Measurements from ENCODE around the gene LMO7.

Gene LMO7

DNA sequence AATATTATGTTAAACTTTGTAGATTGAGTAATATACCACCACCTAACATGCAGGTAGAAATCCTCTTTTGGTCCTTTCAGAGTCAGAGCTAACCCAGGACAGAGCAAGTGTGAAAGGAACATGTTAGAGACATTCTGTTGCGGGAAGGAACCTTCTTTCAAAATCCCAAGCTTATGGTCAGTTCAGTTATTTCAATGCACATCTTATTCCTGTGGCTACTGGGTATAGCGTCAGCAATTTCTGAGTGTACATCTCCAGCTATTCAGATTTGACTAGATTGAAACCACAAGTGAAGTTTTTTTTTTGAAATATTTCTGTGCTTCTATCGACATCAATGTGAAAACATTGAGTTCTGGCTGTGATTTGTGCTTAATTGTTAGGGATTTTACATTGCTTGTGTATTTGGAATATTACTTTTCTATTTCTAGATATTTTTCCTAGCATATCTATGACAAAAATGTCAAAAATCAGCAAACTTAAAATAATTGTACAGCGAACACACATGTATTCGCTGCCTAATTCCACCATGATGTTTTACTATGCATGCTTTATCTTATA is 165.3 kb downstream of the LMO7 start:
- DNase-seq, result no peak

DNA sequence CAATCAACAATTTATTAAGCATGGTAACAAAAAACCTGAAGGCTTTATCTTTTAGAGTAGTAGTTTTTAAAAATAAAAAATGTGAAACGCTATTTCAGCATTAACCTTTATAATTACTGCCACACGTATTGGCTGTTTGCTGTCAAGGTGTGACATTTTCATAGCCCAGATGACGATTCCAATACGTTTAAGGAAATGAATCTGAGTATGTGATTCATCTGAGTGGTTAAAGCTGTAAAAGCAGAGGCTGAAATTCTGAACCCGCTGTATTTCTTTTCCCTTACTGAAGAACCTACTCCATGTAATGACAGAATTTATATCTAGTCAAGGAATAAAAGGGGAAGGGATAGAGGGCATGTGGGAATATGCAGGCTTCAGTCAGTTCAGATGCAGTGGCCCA is 166.0 kb downstream of the LMO7 start:
- no peak for DNase-seq

DNA sequence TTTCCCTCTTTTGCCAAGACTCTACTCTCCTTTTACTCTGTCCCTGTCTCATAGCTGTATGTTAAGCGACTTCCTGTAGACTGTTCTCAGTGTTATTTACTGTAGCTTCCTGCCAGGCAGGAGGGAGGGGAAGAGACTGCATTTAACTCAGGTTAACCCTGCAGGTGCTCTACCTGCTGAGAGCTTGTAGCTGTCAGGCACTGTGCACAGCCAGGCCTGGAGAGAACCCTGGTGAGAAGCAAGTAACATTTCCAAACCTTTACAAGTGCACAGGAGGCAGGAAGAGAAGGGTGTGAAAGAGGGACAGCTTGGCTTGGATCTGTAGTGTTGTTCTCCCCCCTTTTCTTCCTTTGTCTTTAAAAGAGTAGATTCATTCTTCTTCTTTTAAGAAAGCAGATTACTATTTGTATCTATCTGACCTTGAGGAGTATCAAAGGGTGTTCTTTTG is 167.1 kb downstream of the LMO7 start:
- no peak for DNase-seq

DNA sequence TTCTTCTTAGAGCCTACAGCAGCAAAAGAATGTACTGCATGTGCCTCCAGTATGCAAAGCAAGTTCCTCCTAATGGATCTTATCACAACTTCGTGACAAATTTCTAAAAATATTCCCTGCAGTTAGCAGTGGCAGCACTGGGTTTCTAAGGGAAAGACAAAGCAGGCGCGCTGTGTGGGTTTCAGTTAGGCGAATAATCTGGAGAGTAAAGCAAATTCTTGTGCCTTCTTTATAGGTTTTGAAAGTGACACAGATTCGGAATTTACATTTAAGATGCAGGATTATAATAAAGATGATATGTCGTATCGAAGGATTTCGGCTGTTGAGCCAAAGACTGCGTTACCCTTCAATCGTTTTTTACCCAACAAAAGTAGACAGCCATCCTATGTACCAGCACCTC is 167.9 kb downstream of the LMO7 start:
- DNase-seq, result no peak

DNA sequence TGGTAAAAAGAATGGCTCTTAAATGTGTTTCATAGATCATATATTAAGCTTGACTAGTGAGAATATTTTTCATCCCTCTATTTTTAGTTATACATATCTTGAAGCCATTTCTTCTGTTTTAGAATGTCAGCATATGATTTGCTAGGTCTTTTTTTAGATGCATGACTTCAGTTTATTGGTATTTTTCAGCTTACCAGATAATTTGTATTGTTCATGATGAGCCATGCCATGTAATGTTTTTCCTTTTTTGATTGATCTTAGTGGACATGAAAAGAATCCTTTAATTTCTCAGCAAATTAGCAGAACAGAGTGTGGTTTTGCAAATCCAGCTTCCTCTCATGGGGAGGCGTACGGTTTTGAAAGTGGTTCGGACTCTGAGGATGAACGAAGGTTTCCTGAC is 168.5 kb downstream of the LMO7 start:
- DNase-seq, result no peak

DNA sequence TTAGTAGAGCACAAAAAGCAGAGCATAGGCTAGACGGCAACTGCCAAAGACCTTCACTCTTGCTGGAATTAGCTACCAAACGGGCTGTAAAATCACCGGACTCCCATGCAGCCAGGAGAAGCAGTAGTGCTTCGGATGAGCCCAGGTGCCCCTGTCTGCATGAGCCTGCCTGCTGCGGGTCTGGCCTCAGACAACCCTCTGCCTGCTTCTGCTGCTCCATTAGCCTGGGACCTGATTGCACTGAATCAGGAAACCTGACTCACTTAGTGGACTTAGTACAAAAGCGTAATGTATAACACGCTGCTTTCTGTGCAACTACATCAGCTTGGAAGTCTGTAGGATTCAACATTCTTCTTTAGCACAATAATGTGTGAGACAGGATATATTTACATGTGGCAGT is 170.0 kb downstream of the LMO7 start:
- DNase-seq, result no peak

DNA sequence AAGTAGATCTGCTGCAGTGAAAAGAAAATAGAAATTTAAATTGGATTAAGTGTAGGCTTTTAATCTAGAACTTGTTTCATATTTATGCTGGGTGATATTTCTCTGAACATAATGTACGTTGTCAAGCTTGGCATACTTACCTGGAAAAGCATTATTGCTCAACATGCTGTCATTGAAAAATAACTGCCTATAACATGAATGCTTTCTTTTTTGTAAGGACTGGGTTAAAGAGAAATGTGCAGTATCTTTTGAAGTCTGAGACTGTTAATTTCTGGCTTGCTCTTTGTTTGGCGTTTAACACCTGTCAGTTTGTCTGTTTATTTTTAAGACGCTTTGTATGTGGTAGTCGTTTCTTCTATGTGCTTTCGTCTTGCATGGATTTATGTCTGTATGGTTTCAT is 175.2 kb downstream of the LMO7 start:
- DNase-seq, result no peak

DNA sequence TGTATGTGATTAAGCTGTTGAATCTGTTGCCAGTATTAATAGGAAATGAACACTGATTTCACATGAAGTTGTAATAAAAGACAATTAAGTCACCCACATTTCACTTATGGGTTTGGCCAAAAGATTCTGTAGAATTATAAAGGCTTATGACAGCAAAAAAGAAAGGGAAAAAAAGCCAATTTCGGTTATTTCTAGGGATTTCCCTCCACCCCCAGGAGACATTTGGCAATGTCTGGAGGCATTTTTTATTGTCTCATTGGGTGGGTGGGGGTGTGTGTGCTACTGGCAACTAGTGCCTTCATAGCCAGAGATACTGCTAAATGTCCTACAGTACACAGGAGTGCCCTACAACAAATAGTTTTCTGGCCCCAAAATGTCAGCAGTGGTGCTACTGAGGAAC is 175.7 kb downstream of the LMO7 start:
- DNase-seq, result no peak

DNA sequence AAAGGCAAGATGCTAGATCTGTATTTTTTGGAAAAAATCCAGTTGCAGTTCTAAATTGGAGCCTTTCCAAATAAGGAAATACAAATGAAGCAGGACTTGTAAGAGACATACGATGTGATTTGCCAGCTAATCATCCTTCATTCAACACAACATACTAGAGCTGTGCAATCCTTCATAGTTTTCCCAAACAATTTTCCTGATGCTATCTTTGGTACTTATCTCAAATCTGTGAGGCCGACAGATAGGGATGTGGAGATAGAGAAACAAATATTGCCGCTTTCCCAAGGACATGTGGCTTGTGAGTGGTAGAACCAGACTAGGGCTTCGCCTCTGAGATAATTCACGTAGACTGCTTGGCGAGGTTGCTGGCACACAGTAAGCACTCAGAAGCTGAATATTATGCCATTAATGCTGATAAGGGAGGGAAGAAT is 176.6 kb downstream of the LMO7 start:
- no peak for DNase-seq

DNA sequence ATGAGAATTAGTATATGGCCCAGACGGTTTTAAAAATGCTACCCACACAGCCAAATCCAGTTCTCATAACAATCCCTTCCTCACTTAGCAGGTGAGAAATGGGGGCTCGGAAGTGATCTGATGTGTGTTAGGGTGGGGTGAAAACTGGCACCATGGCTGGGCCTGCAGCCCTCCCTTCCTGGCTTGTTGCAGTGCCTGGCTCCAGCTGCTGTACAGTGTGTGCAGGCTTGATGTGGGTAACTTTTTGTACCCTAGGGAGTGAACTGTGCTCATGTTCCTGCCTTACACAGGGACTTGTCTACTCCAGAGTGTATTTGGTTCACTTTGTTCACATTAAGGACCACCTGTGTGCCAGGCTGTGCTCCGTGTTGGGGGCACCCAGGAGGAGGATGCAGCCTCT is 177.2 kb downstream of the LMO7 start:
- DNase-seq, result no peak

DNA sequence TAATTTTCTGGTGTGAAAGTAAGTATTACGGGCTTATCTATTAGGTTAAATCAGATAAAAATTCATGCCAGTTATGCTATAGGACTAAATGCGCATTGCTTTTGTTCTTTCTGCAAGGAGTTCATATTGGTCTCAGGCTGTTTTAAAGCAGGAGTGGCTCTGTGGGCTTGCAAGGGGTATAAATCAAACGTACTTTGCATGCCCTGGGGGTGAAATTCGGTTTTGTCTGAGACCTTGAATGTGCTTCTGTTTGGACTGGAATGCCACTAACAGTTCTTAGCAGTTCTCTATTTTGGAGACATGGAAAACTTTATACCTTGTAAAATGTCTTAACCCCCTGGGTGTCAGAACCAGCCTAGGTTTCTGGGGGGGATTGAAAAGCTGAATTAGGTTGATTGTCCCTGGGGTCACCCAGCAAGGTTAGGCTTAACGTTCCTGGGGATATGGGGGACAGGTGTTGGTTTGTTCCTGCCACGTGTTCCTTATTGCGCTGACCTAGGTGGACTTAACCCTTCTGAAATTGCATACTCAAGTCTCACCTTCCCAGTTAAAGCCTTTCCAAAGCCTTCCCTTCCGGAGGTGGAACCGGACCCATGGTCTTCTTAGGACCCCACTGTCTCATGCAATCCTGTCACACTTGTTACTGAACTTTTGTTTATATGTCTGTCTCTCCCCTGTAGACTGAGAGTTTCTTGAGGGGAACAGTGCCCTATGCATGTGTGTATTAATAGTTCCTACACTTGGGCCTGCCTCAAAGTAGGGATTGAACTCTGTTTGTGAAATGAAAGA is 182.2 kb downstream of the LMO7 start:
- no peak for DNase-seq

DNA sequence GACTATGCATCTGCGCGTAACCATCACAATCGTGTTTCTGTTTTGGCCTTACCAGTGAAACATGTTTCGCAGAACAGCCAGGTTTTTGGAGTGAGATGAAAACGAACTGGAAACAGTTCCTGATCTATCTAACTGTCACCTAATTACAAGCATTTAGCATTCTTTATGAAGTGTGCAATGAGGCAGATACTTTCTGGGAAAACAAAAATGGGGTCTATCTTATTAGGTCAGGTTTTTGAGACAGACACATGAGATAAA is 182.8 kb downstream of the LMO7 start:
- DNase-seq, result no peak

DNA sequence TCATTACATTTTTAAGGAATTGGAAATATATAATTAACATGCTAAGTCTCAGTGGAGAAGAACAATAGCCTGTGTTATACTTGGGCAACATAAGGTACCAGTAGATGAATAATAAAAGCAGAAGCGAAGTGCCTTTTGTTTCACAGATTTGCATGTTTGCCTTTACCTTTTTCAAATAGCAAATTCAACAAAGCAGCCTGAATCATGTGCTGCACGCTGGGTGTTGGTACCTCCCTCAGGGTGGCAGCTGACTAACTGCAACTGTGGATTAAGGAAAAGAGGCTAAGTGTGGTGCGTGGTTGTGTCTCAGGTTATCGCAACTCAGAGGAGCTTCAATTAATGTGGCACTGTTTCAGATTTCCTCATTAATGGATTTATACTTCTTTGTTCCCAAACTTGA is 189.0 kb downstream of the LMO7 start:
- DNase-seq, result no peak

DNA sequence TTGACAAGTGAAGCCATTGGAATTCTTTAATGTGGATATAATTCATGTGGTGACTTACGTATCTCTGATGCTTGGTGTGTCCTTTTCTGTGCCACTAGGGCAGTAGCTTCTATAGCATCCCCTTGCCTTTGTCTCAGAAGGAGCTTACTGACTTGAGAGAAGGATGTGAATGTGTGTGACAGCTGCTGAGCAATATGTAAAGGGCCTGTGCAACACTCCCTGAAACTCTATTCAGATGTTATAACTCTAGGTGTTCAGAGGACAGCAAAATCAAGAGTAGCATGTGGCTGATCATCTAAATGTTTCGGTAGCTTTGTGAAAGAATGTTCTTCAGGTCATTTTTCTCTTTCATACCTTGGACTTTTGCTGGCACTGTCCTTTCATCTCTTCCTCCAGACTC is 189.5 kb downstream of the LMO7 start:
- DNase-seq, result no peak

DNA sequence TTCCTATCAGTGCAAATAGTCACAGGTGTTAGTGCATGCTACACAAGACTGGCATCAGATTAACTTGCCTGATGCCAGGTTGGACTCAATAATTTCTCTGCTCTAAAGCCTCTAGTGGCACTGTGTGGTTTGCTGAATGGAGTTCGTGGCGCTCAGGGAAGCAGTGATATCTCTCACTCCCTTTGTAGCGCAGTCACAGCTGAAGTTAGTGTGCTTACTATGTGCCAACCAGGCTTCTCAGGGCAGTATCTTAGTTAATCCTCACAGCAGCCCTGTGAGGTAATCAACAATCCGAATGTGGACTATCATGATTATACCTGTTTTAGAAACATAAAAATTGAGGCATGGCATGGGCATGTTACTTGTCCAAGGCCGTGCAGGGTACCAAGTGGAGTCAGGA is 190.3 kb downstream of the LMO7 start:
- no peak for DNase-seq

DNA sequence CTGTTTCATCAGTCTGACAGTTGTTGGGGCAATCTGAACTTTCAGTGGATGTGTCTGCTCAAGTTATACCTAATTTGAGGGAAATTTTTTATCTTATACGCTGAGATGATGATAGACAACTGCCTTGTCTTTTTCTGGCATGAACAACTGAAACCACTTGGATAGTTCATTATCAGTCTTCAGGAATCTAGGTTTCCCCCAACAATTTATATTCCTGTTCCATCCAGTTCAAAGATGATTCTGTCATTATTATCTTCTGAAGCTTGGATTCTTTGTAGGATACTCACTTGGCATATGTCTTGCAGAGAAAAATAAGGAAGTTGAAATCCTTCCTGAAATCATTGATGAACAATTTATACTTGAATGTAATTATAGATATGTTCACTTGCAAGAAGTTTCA is 193.7 kb downstream of the LMO7 start:
- DNase-seq, result no peak

DNA sequence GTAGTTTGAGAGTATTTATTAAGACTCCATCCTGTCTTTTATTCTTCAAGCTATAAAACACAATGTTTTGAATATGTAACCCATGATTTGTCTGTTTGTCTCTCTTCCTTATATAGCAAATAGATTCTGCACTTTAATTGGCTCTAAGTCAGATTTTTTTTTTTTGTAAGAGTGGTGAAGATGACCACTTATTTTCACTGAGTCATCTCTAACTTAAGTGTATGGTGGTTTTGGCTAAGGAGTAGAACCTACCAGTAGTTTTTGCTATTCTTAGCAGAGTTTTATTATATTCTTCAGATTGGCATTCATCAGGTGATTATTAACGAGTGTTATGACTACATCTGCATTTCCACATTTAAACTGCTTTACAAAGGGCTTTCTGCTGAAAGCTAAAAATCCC is 194.7 kb downstream of the LMO7 start:
- no peak for DNase-seq

DNA sequence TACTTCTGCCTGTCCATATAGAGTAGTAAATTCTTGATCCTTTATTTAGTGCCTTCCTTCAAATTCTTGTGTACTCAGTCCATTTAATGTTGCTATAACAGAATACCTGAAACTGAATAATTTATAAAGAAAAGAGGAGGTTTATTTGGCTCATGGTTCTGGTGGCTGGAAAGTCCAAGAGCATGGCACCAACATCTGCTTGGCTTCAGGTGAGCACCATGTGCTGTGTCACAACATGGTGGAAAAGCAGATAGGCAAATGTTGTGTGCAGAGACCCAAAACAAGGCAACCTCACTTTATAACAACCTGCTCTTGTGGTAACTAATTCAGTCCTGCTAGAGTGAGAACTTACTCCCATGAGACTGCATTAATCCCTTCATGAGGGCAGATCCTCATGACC is 195.3 kb downstream of the LMO7 start:
- no peak for DNase-seq

DNA sequence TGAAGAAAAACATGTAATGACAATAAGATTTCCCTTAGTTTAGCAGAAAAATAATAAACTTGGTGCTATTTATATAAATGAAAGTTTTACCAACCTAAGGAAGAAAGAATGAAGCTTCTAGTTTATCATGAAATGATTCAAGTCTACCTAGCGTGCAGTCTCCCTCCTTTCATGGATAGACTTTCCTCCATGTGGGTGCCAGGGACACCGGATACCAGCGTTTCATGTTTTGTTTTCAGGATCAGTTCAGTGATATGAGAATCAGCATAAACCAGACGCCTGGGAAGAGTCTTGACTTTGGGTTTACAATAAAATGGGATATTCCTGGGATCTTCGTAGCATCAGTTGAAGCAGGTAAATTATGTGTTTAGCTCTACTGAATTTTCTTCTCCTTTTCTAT is 196.7 kb downstream of the LMO7 start:
- no peak for DNase-seq

DNA sequence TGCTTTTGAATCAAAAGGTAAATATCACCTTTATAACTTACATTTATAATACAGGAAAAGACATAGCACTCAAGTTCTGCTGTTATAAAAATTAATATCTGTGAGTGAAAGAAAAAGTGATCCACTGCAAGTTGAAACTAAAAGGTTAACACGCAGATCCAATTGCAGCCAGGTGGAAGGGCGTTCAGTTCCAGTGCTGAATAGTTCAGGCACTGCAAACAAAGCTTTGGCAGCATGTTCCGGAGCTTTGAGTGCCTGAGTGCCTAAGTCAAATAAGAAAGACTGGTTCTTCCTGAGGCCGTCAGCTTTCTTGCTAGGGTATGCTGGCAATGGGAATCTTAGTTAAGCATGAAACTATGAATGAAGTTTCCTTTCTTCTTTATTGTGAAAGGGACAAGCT is 200.3 kb downstream of the LMO7 start:
- no peak for DNase-seq

DNA sequence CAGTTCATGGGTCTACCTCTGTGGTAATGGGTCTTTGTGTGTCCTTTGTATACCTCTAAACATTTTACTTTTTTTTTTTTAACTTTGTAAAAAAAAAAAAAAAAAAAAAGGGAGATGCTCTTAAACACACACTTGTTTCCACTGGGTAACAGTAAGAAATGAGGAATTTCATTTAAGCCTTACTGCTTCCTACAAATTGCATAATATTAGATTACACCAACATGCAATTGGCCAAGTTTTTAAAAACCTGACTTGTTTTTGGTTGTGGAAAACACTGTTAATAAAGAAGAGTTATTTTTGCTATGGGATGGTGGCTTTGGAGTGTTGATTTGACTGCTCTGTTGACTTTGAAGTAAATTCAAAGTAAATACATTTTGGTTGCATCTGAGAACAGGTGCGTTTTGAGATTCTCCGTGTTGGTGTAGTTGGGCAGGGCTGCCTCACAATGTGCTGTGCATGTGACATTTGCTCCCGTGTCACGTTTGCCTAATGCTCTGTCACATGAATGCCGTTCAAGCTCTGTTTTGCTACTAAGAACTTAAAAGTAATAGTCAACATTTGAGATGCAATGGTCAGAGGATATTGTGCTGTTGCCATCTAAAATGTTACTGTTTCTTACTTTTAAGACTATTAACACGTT is 202.4 kb downstream of the LMO7 start:
- no peak for DNase-seq

DNA sequence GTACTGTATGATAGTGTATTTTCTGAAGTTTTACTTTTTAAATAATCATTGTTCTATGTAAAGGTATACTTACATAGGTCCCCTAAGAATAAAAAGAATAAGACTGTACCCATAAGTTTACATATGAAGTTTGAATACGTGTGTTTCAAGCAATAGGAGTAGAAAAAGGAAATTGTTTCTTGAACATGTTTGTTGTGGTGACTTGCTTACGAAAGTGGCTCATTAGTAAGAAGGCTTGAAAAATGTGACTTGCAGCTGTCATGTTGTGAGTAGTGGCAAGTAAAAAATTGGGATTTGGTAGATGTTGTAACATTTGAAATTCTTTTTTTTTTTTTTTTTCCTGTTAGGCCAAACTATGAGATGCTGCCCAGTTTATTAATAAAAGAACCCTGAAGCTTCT is 203.3 kb downstream of the LMO7 start:
- no peak for DNase-seq

DNA sequence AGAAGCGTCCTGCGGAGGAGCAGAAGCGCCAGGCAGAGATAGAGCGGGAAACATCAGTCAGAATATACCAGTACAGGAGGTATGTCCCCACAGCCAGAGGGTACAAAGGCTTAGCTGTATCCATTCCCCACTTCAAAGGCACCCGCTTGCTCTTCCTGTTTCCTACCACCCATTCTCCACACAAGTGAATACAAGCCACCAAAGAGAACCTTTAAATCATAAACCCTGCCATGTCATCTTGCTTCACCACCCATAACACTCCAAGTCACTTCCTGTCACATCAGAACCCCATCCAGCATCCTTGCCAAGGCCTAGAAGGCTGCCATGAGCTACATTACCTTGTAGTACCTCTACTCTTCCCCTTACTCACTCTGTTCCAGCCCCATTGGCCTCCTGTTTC is 205.8 kb downstream of the LMO7 start:
- DNase-seq, result no peak

DNA sequence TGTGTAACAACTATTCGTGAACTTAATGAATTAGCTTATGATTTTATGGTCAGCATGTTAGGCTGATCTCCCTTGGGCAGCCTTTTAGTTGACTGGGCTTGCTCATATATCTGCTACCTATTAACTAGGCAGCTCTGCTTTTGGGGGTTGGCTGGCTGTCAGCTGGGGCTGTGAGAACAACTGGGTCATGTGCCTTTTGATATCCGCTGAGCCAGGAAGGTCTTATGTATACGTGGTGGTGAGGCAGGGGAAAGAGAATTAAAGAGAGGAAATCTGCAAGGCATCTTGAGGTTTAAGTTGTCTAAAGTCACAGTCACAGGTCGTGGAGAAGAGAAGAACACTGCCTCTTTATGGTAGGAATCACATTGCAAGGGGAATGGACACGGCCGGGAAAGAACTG is 206.9 kb downstream of the LMO7 start:
- no peak for DNase-seq

Data from right kidney (tissue), 1 donor.